H1 (cell line): ENCODE measurements around the gene TXNDC11. TPM values are rescaled to one million over a fixed set of nuclear protein-coding genes. Genes with fewer than 3 reads are reported as not detected.

Experiments used
- CBX5 ChIP-seq: fragments of 300-800, 300-1000 bp; sonication (generic); IDR thresholded peaks from 2 replicates; pipeline ENCODE4 v1.7.1; 2016; ENCODE audit warnings: antibody characterized with exemption, low read length, low read depth
- CHD1 ChIP-seq: IDR thresholded peaks from 2 replicates; pipeline ENCODE4 v1.6.1; 2012; ENCODE audit warnings: low read depth, low read length, improper control_type of control experiment
- CHD7 ChIP-seq: fragments of 300-600 bp; sonication (generic); IDR thresholded peaks from 2 replicates; pipeline ENCODE4 v1.7.1; 2012; ENCODE audit warnings: low read length, moderate library complexity, mild to moderate bottlenecking, inconsistent platforms; ENCODE audit not compliant: insufficient replicate concordance
- CTCF ChIP-seq, 3 experiments: IDR thresholded peaks; 1 replicate in 2 of 3; 2 replicates in 1 of 3; pipeline versions ENCODE4 v1.5.1 to v1.6.1; 2011; ENCODE audit warnings: low read length in 3 of 3, mild to moderate bottlenecking in 3 of 3, inconsistent platforms in 2 of 3, low read depth in 1 of 3, moderate library complexity in 1 of 3; ENCODE audit not compliant: insufficient read depth in 1 of 3; ENCODE audit errors: control extremely low read depth in 1 of 3
- EP300 ChIP-seq, 2 experiments: IDR thresholded peaks; 1 replicate in 1 of 2; 2 replicates in 1 of 2; pipeline ENCODE4 v1.6.1; 2011 to 2012; ENCODE audit warnings: low read depth in 2 of 2, low read length in 2 of 2, mild to moderate bottlenecking in 2 of 2, borderline replicate concordance in 1 of 2, inconsistent platforms in 1 of 2, moderate library complexity in 1 of 2
- RBBP5 ChIP-seq: IDR thresholded peaks from 2 replicates; pipeline ENCODE4 v1.7.1; 2012; ENCODE audit warnings: low read depth, mild to moderate bottlenecking, inconsistent platforms, low read length, moderate library complexity, borderline replicate concordance
- SIX5 ChIP-seq: IDR thresholded peaks from 2 replicates; pipeline ENCODE4 v1.6.1; 2011; ENCODE audit warnings: mild to moderate bottlenecking, low read depth, low read length
- TCF12 ChIP-seq: IDR thresholded peaks from 2 replicates; pipeline ENCODE4 v1.6.1; 2011; ENCODE audit warnings: low read depth, mild to moderate bottlenecking, low read length
- TEAD4 ChIP-seq: IDR thresholded peaks from 2 replicates; pipeline ENCODE4 v1.6.1; 2012; ENCODE audit warnings: low read depth, low read length, inconsistent platforms, mixed read lengths
- polyA plus RNA-seq, 7 experiments: library from polyadenylated mRNA; depleted of rRNA in 3 of 7; stranded (reverse) in 5 of 7; unstranded in 2 of 7; fragments of >200 nt in 5 of 7; fragments of 200-250 nt in 2 of 7; gene quantifications; 1 replicate in 5 of 7; 2 replicates in 1 of 7; 4 replicates in 1 of 7; pipeline versions ENCODE4 v1.2.1 to v1.2.3, GENCODE V29; 2011 to 2013; ENCODE audit warnings: missing spikeins in 2 of 7, mixed read lengths in 2 of 7
- total RNA-seq: library from RNA; stranded (reverse); fragmentation: NEBNext Ultra II Directional; extraction: Animal tissue kit (Norgen Biotek cat#: 25700); gene quantifications from 2 replicates; pipeline ENCODE4 v1.2.1, GENCODE V29; 2021

TXNDC11 gene
- total and polyA plus RNA-seq, 2 of the 8 experiments (the other 6 are each of a cell fraction or from before 2014, with no cell fraction given) = 13.5 to 13.8 TPM

- TF ChIP-seq CHD7 = no peak
- TF ChIP-seq CBX5 = no peak
- no peak for TF ChIP-seq TCF12
- TF ChIP-seq CHD1 = no peak
- no peak for TF ChIP-seq RBBP5
- TF ChIP-seq SIX5 = no peak
- TF ChIP-seq TEAD4 = no peak
- TF ChIP-seq CTCF (IDR thresholded peaks at IDR 0.05; ENCODE audit: control extremely low read depth in 1 of 3, insufficient read depth in 1 of 3, low read depth in 1 of 3, low read length in 3 of 3) = no peak
- no peak for TF ChIP-seq EP300 (IDR thresholded peaks at IDR 0.05; ENCODE audit: borderline replicate concordance in 1 of 2, low read depth in 2 of 2, low read length in 2 of 2)
Measured at GRCh38 chr16:11649276-11649675, 93.4 kb downstream of the TXNDC11 start (continued).
